SH-SY5Y (cell line): Measurements from ENCODE around the gene INPP5A.

Experiments
- GATA2 ChIP-seq: IDR thresholded peaks from 2 replicates; pipeline ENCODE4 v1.6.1; 2011; ENCODE audit warnings: mild to moderate bottlenecking, low read depth, low read length
- GATA3 ChIP-seq: IDR thresholded peaks from 2 replicates; pipeline ENCODE4 v1.6.1; 2011; ENCODE audit warnings: low read depth, mild to moderate bottlenecking, low read length, moderate library complexity

DNA sequence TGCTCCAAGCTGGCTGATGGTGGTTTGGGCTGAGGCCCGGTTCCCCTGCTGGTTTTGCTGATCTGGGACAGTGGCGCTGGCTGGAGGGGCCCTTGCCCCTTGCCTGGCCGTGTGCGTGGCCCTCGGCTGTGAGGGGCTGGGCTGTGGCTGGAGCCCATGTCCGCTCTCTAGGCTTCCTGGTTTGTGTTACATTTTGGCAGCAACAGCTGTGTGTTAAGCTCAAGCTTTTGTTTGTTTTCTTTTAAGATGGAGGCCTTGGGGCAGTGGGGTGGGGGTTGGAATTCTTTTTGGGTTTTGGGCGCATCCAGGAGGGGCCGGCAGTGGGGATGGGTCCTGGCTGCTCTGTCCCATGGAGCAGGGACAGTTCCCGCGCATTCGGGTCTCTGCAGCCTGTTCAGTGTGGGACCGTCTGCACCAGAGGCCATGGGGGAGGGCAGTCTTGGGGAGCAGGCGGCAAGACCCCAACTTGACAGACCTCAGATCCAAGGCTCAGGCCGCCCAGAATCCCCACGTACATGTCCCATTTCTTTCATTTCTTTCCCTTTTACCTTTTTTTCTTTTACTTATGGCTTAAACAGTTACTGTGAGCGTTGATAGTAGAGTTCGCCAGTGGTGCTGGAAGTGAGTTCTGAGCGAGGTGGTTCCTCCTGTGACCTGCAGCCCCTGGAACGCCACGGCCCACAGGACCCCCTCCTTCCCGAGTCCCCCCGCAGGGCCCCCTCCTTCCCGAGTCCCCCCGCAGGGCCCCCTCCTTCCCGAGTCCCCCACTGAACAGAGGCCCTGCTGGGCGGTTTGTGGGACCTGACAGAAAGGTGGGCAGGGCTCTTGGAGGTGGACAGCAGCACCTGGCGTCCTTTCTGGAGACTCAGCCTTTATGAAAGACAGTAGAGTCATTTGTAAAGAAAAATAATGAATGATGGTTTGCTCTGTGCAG is 75.3 kb downstream of the INPP5A start:
- no peak for TF ChIP-seq GATA3
- no peak for TF ChIP-seq GATA2
